Left ventricle myocardium inferior (tissue), 1 donor: Measurements from ENCODE around the gene ADRA2A. TPM values are rescaled to one million over a fixed set of nuclear protein-coding genes. Genes with fewer than 3 reads are reported as not detected.

ENCODE experiments used
- DNase-seq: peaks from one replicate; pipeline ENCODE4 v3.0.0-alpha.2; 2020
- H3K27ac ChIP-seq: fragments of 200-600 bp; replicated peaks from 2 replicates; pipeline ENCODE4 v1.8.0; 2021
- H3K27me3 ChIP-seq: fragments of 200-600 bp; 2 replicates; pipeline ENCODE4 v1.8.0; 2021; ENCODE audit warnings: low read depth
- H3K36me3 ChIP-seq: fragments of 200-600 bp; 2 replicates; pipeline ENCODE4 v1.8.0; 2021
- H3K4me1 ChIP-seq: fragments of 200-600 bp; 2 replicates; pipeline ENCODE4 v1.8.0; 2021
- H3K4me3 ChIP-seq: fragments of 200-600 bp; 2 replicates; pipeline ENCODE4 v1.8.0; 2021; ENCODE audit warnings: mild to moderate bottlenecking, moderate library complexity
- H3K9me3 ChIP-seq: fragments of 200-600 bp; replicated peaks from 2 replicates; pipeline ENCODE4 v1.8.0; 2021
- intact Hi-C: fragments of 100-400 bp; cut with micrococcal nuclease; formaldehyde crosslinking; loops from one replicate; pipeline ENCODE4 v1.11.0; 2022
- total RNA-seq: library from RNA; stranded (reverse); fragmentation: NEBNext Ultra II Directional; extraction: Animal tissue kit (Norgen Biotek cat#: 25700); gene quantifications from one replicate; pipeline ENCODE4 v1.2.1, GENCODE V29; 2021
- TF ChIP-seq, protein P1 (sequence below): fragments of 200-600 bp; IDR thresholded peaks from 2 replicates; pipeline ENCODE4 v1.8.0; 2021; ENCODE audit warnings: antibody characterized with exemption, mild to moderate bottlenecking, borderline replicate concordance
- donor health status: DM: no; HTN: yes; CAD: no; lungs with severe emphysema.

Gene ADRA2A
- total RNA-seq, 1 donor from 2014 or later, result 0.27 TPM

DNA sequence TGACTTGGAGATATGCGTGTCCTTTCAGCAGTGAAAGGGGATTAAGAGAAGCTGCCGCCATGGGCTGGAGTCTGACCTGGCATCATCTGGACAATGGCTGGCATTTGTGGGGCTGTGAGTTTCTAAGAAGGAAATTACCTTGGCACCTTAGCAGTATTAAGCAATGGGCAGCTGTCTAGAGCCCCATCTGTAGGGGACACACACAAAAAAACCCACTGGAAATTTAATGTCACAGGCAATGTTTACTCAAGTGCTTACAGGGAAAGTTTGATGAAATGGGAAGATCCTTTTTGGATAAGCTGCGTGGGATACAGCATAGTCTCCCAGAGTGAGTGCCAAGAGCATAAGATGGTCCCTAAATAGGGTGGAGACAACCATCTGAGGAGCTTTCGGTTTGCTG, 25.0 kb downstream of the ADRA2A start:
- H3K36me3 ChIP-seq, result no peaks in the 10 kb centered on the region
- H3K27ac ChIP-seq, result no peak overlapping the region
- DNase-seq, result no peak
- H3K4me3 ChIP-seq, result no peak overlapping the region
- peaks cover 52% of the 10 kb centered on the region for H3K27me3 ChIP-seq
- no peaks in the 10 kb centered on the region for H3K9me3 ChIP-seq
- intact Hi-C loops, result no loop called here
- TF ChIP-seq, protein P1, sequence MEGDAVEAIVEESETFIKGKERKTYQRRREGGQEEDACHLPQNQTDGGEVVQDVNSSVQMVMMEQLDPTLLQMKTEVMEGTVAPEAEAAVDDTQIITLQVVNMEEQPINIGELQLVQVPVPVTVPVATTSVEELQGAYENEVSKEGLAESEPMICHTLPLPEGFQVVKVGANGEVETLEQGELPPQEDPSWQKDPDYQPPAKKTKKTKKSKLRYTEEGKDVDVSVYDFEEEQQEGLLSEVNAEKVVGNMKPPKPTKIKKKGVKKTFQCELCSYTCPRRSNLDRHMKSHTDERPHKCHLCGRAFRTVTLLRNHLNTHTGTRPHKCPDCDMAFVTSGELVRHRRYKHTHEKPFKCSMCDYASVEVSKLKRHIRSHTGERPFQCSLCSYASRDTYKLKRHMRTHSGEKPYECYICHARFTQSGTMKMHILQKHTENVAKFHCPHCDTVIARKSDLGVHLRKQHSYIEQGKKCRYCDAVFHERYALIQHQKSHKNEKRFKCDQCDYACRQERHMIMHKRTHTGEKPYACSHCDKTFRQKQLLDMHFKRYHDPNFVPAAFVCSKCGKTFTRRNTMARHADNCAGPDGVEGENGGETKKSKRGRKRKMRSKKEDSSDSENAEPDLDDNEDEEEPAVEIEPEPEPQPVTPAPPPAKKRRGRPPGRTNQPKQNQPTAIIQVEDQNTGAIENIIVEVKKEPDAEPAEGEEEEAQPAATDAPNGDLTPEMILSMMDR, result no peak
- no peaks in the 10 kb centered on the region for H3K4me1 ChIP-seq

- intact Hi-C loops, result no loop called here
- DNase-seq, result no peak
- no peaks in the 10 kb centered on the region for H3K9me3 ChIP-seq
- no peaks in the 10 kb centered on the region for H3K36me3 ChIP-seq
- TF ChIP-seq, protein P1, result no peak
- H3K4me3 ChIP-seq, result no peak overlapping the region
- peaks cover 3% of the 10 kb centered on the region for H3K4me1 ChIP-seq
- peaks cover 52% of the 10 kb centered on the region for H3K27me3 ChIP-seq
- no peak overlapping the region for H3K27ac ChIP-seq
These were observed 25.6 kb downstream of the ADRA2A start for GRCh38 chr10:111102359-111102837.

DNA sequence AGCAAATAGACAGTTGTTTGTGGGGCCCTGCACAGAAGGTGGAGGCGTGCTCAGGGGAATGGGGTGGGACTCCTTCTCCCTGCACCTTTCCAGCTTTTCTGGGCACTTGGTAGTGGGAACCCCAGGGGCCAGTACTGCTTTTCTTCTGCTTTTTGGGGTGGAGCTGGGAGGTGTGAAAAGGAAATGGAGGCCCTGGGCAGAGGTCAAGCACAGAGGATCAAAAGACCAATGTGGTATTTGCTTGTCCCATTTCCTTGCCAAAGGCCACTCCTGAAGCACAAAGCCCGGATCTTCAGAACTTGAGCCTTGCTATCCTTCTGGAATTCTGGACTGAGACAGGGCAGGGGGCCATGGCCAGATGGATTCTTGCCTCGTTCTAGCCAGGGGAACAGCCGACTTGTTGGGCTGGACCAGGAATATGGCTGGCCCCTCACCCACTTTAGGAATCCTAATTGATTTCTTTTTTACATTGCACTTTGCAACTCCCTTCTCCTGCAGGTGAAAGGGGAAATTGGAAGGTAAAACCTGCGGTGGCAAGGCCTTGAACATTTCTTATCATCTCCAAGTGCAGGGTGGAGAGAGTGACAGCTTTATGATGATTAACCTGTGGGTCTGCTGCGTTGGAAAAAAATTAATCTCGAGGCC, 26.5 kb downstream of the ADRA2A start:
- Histone ChIP-seq H3K4me1 (peaks cover 8% of the 10 kb centered on the region), H3K4me3 (no peak overlapping the region), H3K36me3 (no peaks in the 10 kb centered on the region), H3K27ac (no peak overlapping the region), H3K27me3 (peaks cover 44% of the 10 kb centered on the region), H3K9me3 (no peaks in the 10 kb centered on the region)
- intact Hi-C loops, result no loop called here
- TF ChIP-seq, protein P1, result no peak
- DNase-seq, result no peak

- no peak for DNase-seq
These were observed 28.0 kb downstream of the ADRA2A start for GRCh38 chr10:111104811-111105210.

GRCh38 chr10:111106081-111106480, 29.3 kb downstream of the ADRA2A start:
- Histone ChIP-seq H3K36me3 (no peaks in the 10 kb centered on the region), H3K9me3 (no peaks in the 10 kb centered on the region)

More at GRCh38 chr10:111104811-111105210, 28.0 kb downstream of the ADRA2A start:
- TF ChIP-seq, protein P1, result no peak
- Histone ChIP-seq H3K27ac (no peak overlapping the region), H3K4me1 (peaks cover 8% of the 10 kb centered on the region), H3K4me3 (no peak overlapping the region), H3K27me3 (peaks cover 31% of the 10 kb centered on the region), H3K36me3 (no peaks in the 10 kb centered on the region), H3K9me3 (no peaks in the 10 kb centered on the region)
- intact Hi-C loops, result no loop called here

More at GRCh38 chr10:111106081-111106480, 29.3 kb downstream of the ADRA2A start:
- peaks cover 8% of the 10 kb centered on the region for H3K4me1 ChIP-seq
- intact Hi-C loops, result no loop called here
- DNase-seq, result no peak
- no peak overlapping the region for H3K4me3 ChIP-seq
- H3K27me3 ChIP-seq, result peaks cover 23% of the 10 kb centered on the region
- no peak overlapping the region for H3K27ac ChIP-seq
- TF ChIP-seq, protein P1, result no peak
